GM21367 (cell line): ENCODE results near the gene MUC16.

ENCODE experiments used
- ATAC-seq: cut with Tn5 transposase; IDR thresholded peaks from one replicate; pipeline ENCODE4 v1.9.1; 2021; ENCODE audit not compliant: unreplicated experiment

The MUC16 gene

DNA sequence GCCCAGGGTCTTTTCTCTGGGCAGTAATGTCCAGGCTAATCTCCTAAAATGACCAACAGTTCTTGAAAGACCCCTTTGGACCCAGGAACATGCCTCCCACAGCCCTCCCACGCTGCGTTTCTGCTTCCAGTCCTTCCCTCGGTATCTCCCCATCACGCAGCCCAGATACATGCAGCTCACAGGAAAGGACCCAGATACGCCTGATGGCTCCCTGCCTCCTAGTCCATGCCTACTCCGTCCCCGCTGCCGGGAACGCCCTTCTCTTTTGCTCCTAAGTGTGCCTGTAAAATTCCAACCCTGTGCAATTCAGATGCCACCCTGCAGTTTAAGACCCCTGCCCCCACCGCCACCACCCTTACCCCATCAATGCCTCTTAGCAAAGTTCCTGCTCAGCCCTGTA lies 778 bp downstream of the MUC16 start:
- no peak for ATAC-seq

DNA sequence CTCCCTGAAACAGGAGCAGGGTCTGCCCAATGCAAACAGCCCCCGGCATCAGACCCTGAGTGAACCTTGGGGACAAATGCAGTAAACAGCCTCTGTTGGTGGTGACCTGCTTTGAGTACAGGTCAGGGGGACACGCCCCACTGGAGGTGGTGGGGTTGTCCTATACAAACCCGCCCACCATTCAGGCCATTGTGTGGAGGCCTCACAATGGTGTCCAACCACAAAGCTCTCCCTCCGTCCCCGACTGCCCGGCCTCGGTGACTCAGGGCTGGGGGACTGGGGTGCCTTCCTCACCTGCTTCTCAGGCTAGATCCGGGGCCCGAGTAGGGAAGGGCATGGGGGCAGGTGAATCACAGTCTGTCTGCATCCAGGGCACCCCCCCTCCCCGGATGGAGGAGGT lies 1.5 kb downstream of the MUC16 start:
- no peak for ATAC-seq

DNA sequence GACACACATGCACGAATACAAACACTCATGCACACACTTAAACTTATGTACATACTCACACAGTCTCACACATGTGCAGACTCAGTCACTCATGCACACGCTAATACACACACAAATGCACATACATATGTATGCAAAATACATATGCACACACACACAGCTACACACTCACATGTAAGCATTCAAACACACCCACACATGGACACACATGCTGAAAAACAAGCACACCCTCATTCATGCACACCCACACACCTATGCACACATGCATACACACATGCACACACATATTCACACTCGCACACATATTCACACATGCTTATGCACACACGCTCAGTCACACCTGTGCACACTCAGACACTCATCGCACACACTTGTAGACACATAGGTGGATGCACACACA lies 9.3 kb downstream of the MUC16 start:
- no peak for ATAC-seq

DNA sequence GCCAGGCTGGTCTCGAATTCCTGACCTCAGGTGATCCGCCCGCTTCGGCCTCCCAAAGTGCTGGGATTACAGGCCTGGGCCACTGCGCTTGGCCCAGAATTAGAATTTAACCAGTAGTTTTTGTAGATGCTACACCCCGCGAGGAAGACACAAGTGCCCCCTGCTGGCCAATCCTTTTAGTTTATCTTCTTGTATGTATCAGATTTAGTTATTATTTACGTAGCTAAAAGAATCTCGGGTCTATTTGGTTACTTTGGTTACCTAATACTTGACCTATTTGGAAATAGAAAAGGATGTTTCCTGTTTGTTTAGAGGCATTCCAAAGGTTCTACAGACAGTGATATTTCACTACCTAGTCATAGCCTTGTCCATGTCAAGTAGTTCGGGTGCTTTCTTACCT lies 22.0 kb downstream of the MUC16 start:
- ATAC-seq = no peak

DNA sequence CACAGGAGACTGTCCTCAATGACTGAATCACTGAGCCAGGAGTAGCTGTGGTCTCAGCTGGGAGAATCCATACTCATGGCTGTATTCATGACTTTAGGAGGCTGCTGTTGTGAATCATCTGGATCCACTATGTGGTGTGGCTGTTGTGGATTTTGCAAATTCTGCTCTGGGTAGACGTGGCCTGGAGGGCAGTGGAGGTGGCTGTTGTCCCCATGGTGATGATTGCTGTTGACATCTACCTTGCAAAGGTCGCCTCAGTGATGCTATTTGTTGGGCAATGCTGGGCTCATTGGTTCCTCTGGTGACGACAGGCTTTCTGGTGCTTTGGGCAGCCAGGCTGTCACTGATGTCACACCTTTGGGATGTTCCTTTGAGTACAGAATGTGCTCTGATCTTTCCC lies 23.9 kb downstream of the MUC16 start:
- ATAC-seq = no peak

DNA sequence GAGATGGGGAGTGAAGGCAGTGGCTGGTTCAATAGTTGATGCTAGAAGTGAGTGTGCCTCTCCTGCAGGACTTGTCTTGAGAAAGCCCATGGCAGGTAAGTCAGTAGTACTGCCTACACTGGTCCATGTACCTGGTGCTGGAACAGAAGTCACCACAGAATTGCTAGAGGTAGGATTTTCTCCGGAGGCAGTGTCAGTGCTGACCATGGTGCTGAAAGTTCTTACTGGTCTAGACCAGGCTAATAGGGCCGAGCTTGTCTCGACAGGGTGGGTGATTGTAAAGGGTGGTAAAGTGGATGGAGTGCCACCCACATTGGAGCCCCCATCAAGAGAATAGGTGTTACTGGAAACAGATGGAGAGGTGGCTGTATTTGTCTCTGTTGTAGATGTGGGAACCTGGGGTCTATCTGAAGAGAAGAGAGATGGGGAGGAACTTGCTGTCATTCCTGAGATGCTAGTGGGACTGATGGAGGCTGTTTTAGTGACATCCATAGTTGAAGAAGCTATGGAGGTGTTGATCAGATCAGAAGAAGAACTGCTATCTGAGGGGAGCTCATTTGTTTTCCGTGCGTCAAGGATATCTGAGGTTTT lies 36.6 kb downstream of the MUC16 start:
- no peak for ATAC-seq

DNA sequence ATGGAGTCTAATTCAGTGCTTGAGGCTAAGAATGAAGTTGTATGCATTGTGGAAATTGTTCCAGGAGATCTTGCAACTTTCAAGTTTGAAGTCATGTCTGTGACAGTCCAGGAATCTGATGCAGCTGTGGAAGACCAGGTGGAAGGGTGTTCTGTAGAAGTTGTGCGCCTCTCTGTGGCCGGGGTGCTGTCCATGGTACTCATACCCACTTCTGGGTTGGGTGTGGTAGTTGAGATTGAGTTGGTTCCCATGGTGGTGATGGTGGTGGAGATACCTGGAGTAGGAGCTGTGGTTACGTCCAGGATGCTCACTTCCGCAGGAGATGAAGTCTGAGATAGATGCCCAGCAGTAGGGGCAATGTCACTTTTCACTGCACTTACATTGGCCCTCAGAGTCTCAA lies 44.3 kb downstream of the MUC16 start:
- ATAC-seq = no peak
